ENCODE results near the gene ZNF280B. TPM values are rescaled to one million over a fixed set of nuclear protein-coding genes. Genes with fewer than 3 reads are reported as not detected.
A peak's percentile ranks its signal among the peaks of the same experiment; 100 is the strongest.

Gene ZNF280B
- total and polyA plus RNA-seq, 9 of the 15 experiments (the other 6 are each of a cell fraction or from before 2014, with no cell fraction given), result 7.7 to 29.9 (median 20.0) TPM

DNA sequence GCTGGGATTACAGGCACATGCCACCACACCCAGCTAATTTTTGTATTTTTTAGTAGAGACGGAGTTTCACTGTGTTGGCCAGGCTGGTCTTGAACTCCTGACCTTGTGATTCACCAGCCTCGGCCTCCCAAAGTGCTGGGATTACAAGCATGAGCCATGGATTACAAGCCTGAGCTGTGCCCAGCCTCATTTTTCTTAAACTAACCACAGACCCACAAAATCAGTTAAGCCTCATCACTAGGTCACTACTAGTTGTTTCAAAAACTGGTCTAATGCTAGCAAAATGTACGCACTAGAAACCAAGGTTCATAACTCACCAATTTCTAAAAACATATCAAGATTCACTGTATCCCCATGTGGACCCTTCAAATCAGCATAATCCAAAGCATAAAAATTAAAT, 17.0 kb downstream of the ZNF280B start (continued):
- TF ChIP-seq SMC3 (conservative IDR thresholded peaks at IDR 0.05; ENCODE audit: insufficient read depth, low read depth, low read length) (0 out of 2 replicates have a peak, but pooled peaks have one; percentile 1), HSF4 (CRISPR knock-in tag; IDR thresholded peaks at IDR 0.05; ENCODE audit: borderline replicate concordance) (peak; percentile 11; the same call in 1 of the 2 replicates), ZNF121 (CRISPR knock-in tag; conservative IDR thresholded peaks at IDR 0.05) (peak; percentile 26; the same call in 1 of the 2 replicates), STAT6 (CRISPR knock-in tag; IDR thresholded peaks at IDR 0.05) (peak; percentile 71; the same call in 1 of the 2 replicates)

DNA sequence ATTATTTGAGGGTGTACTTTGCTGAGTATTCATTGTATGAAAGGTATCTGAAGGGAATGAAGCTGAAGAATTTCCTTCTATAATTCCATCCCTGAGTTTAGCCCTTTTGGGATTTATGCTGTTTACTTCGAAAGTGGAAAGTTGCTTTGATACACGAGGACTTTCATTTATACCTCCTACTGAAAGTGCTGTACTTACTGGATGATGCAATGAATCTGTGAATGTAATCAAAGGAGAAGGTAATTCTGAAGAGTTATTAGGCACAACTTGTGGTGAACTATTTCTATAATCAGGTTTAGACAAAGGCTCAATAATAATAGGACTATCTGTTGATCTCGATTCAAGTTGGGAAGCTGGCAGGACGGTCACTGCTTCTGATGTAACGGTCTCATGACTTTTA, 19.8 kb downstream of the ZNF280B start:
- ATAC-seq (no peak), DNase-seq (ENCODE audit: extremely low read depth in 1 of 4, low spot score in 3 of 4) (no peak), FAIRE-seq (no peak)
- in situ Hi-C loops (cut with MboI) (no loop called here), intact Hi-C loops (cut with micrococcal nuclease) (no loop called here)
- no peaks in the 10 kb centered on the region for H3K9me1 ChIP-seq (ENCODE audit: control insufficient read depth, insufficient read depth, low read length)
- H2AFZ ChIP-seq (ENCODE audit: low read depth, low read length), result no peak overlapping the region
- H3K4me3 ChIP-seq, result no peak overlapping the region
- H4K20me1 ChIP-seq (replicated peaks; ENCODE audit: control insufficient read depth, insufficient read depth, low read length), result no peaks in the 10 kb centered on the region
- no peaks in the 10 kb centered on the region for H3K27me3 ChIP-seq (ENCODE audit: control insufficient read depth in 2 of 2, insufficient read depth in 2 of 2, low read length in 2 of 2)
- H3K27ac ChIP-seq (ENCODE audit: extremely low read depth, low read depth, low read length), result no peak overlapping the region
- H3K79me2 ChIP-seq (ENCODE audit: control insufficient read depth, insufficient read depth, low read length), result no peaks in the 10 kb centered on the region
- POLR2A ChIA-PET, result interaction anchor here (0.7 to 4.4 kb wide), 23 partner anchors 8 to 214 kb away, joined by 3 to 48 read pairs (median 5); partner anchors contain the start of genes PRAME and ZNF280A
- H3K36me3 ChIP-seq (ENCODE audit: control insufficient read depth, insufficient read depth, low read length), result peaks cover 84% of the 10 kb centered on the region
- CTCF ChIA-PET (ENCODE audit: low intra/inter-chr PET ratio), result interaction anchor here (0.7 kb wide), 1 partner anchor 30 kb away, joined by 5 read pairs; no protein-coding TSS in a partner anchor
- H3K4me2 ChIP-seq (ENCODE audit: insufficient read depth, low read length), result no peak overlapping the region
- WGBS (ENCODE audit: insufficient coverage, low coverage, missing lambda C conversion rate), result 88% methylated on average over 5 of the region's 5 CpGs
- H3K9me3 ChIP-seq (replicated peaks; ENCODE audit: control insufficient read depth, insufficient read depth, low read depth, low read length), result no peaks in the 10 kb centered on the region
- BruUV-seq (replicated peaks), result no TSS peak
- H3K4me1 ChIP-seq (replicated peaks in 1 of 2; ENCODE audit: control insufficient read depth in 2 of 2, insufficient read depth in 2 of 2, low read length in 2 of 2), result no peaks in the 10 kb centered on the region
- no peak overlapping the region for H3K9ac ChIP-seq (ENCODE audit: insufficient read depth in 1 of 2, low read depth in 2 of 2, low read length in 2 of 2)
- TF ChIP-seq MAFF (IDR thresholded peaks at IDR 0.05; ENCODE audit: low read length) (no peak), ZBTB17 (CRISPR knock-in tag; IDR thresholded peaks at IDR 0.05) (no peak), CREB3L1 (IDR thresholded peaks at IDR 0.05; ENCODE audit: borderline replicate concordance, low read depth) (no peak), ZNF263 (CRISPR knock-in tag; IDR thresholded peaks at IDR 0.05; ENCODE audit: borderline replicate concordance) (no peak), ZNF644 (tag; IDR thresholded peaks at IDR 0.05; ENCODE audit: low read depth) (no peak), CREM (IDR thresholded peaks at IDR 0.05; ENCODE audit: low read depth) (no peak), NONO (IDR thresholded peaks at IDR 0.05; ENCODE audit: low read depth in 2 of 2, low read length in 1 of 2) (no peak), TFAP4 (CRISPR knock-in tag; IDR thresholded peaks at IDR 0.05; ENCODE audit: borderline replicate concordance) (no peak)

Data from K562 (cell line).